OCI-LY7 (cell line): ENCODE measurements around the gene SCRN2. TPM values are rescaled to one million over a fixed set of nuclear protein-coding genes. Genes with fewer than 3 reads are reported as not detected.

Source experiments
- BruUV-seq: library from RNA; stranded (reverse); fragments of 400-500 nt; replicated peaks from 2 replicates; lab custom pipeline; 2021; lab: Mats Ljungman, UMichigan
- CTCF ChIA-PET: fragments of 300-600 bp; sonication (Branson Sonifier 250); formaldehyde crosslinking; loops from one replicate; lab custom pipeline; 2022; ENCODE audit warnings: antibody characterized with exemption; ENCODE audit not compliant: unreplicated experiment; lab: Charles Lee
- POLR2A ChIA-PET: fragments of 300-600 bp; sonication (Branson Sonifier 250); formaldehyde crosslinking; loops from one replicate; lab custom pipeline; 2022; ENCODE audit warnings: antibody characterized with exemption; lab: Charles Lee
- DNase-seq: peaks from one replicate; pipeline ENCODE4 v3.0.0-alpha.2; 2015; ENCODE audit warnings: low spot score
- H2AFZ ChIP-seq: fragments of 200-600 bp; sonication (generic), shearing (Covaris generic); 2 replicates; pipeline ENCODE4 v1.6.1; 2014; ENCODE audit warnings: mild to moderate bottlenecking, antibody characterized with exemption, low read length, moderate library complexity
- H3K27ac ChIP-seq: fragments of 200-600 bp; sonication (generic); 2 replicates; pipeline ENCODE4 v1.5.1; 2014; ENCODE audit warnings: mixed run types, low read depth, mild to moderate bottlenecking, moderate library complexity, low read length, inconsistent platforms; ENCODE audit not compliant: poor library complexity, severe bottlenecking
- H3K36me3 ChIP-seq: fragments of 200-600 bp; sonication (generic); 2 replicates; pipeline ENCODE4 v1.6.1; 2014; ENCODE audit warnings: mild to moderate bottlenecking, antibody characterized with exemption, low read length, moderate library complexity, mixed read lengths; ENCODE audit not compliant: insufficient read depth
- H3K4me1 ChIP-seq: fragments of 200-600 bp; sonication (generic); 2 replicates; pipeline ENCODE4 v1.5.1; 2014; ENCODE audit warnings: mild to moderate bottlenecking, low read length; ENCODE audit not compliant: insufficient read depth, poor library complexity, severe bottlenecking
- H3K4me2 ChIP-seq: fragments of 200-600 bp; sonication (generic); 2 replicates; pipeline ENCODE4 v1.6.1; 2014; ENCODE audit warnings: mild to moderate bottlenecking, low read length
- H3K4me3 ChIP-seq: fragments of 200-600 bp; sonication (generic); 2 replicates; pipeline ENCODE4 v1.5.1; 2014; ENCODE audit warnings: mild to moderate bottlenecking, low read depth, low read length; ENCODE audit not compliant: poor library complexity, severe bottlenecking
- H3K79me2 ChIP-seq: fragments of 200-600 bp; sonication (generic); 2 replicates; pipeline ENCODE4 v1.6.1; 2016; ENCODE audit warnings: low read depth, mild to moderate bottlenecking, low read length, moderate library complexity, mixed read lengths; ENCODE audit not compliant: insufficient read depth
- H3K9me2 ChIP-seq: fragments of 200-600 bp; sonication (generic); 2 replicates; pipeline ENCODE4 v1.6.1; 2016; ENCODE audit warnings: mild to moderate bottlenecking, low read length, mixed read lengths; ENCODE audit not compliant: insufficient read depth
- H3K9me3 ChIP-seq: fragments of 200-600 bp; sonication (generic); 2 replicates; pipeline ENCODE4 v1.6.1; 2014; ENCODE audit warnings: mild to moderate bottlenecking, mixed run types, low read length, mixed read lengths
- H4K20me1 ChIP-seq: fragments of 200-600 bp; sonication (generic); 2 replicates; pipeline ENCODE4 v1.6.1; 2014; ENCODE audit warnings: mild to moderate bottlenecking, antibody characterized with exemption, low read length, moderate library complexity, mixed read lengths; ENCODE audit not compliant: insufficient read depth
- EZH2phosphoT487 ChIP-seq: fragments of 200-600 bp; sonication (generic); IDR thresholded peaks from 2 replicates; pipeline ENCODE4 v1.6.1; 2018; ENCODE audit warnings: low read depth, borderline replicate concordance, mild to moderate bottlenecking, mixed run types, antibody characterized with exemption, low read length, moderate library complexity, mixed read lengths
- intact Hi-C: fragments of 100-400 bp; cut with micrococcal nuclease; formaldehyde crosslinking; loops from one replicate; pipeline ENCODE4 v1.10.0; 2022; ENCODE audit not compliant: unreplicated experiment
- total RNA-seq, 2 experiments: library from RNA; depleted of rRNA in 1 of 2; stranded (reverse); fragments of >200 nt in 1 of 2; shearing (Covaris generic) in 1 of 2; gene quantifications; 2 replicates each; pipeline ENCODE4 v1.2.3, GENCODE V29; 2014 to 2022
- TF ChIP-seq, protein P1 (sequence below): fragments of 200-600 bp; sonication (generic); conservative IDR thresholded peaks from 2 replicates; pipeline ENCODE4 v1.5.1; 2014; ENCODE audit warnings: mild to moderate bottlenecking, antibody characterized with exemption, low read length, moderate library complexity, mixed read lengths

The SCRN2 gene
- total RNA-seq, 2 experiments from 2014 or later: 37.3 to 42.9 TPM

- no peaks in the 10 kb centered on the region for H3K9me3 ChIP-seq
- no peak for TF ChIP-seq EZH2phosphoT487
- TF ChIP-seq, protein P1, sequence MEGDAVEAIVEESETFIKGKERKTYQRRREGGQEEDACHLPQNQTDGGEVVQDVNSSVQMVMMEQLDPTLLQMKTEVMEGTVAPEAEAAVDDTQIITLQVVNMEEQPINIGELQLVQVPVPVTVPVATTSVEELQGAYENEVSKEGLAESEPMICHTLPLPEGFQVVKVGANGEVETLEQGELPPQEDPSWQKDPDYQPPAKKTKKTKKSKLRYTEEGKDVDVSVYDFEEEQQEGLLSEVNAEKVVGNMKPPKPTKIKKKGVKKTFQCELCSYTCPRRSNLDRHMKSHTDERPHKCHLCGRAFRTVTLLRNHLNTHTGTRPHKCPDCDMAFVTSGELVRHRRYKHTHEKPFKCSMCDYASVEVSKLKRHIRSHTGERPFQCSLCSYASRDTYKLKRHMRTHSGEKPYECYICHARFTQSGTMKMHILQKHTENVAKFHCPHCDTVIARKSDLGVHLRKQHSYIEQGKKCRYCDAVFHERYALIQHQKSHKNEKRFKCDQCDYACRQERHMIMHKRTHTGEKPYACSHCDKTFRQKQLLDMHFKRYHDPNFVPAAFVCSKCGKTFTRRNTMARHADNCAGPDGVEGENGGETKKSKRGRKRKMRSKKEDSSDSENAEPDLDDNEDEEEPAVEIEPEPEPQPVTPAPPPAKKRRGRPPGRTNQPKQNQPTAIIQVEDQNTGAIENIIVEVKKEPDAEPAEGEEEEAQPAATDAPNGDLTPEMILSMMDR: no peak
- ChIA-PET POLR2A (no interaction called here), CTCF (no interaction called here)
- H3K27ac ChIP-seq: no peak overlapping the region
- H3K9me2 ChIP-seq: no peaks in the 10 kb centered on the region
- H2AFZ ChIP-seq: no peak overlapping the region
- no TSS peak for BruUV-seq
- H3K4me2 ChIP-seq: no peak overlapping the region
- no peaks in the 10 kb centered on the region for H3K36me3 ChIP-seq
- H3K79me2 ChIP-seq: no peaks in the 10 kb centered on the region
- intact Hi-C loops: no loop called here
- no peak for DNase-seq
- H3K4me1 ChIP-seq: peaks cover 4% of the 10 kb centered on the region
- no peaks in the 10 kb centered on the region for H4K20me1 ChIP-seq
- H3K4me3 ChIP-seq: no peak overlapping the region
Observed at GRCh38 chr17:47860386-47860785, 19.3 kb upstream of the SCRN2 start.

- no peak for DNase-seq
- H3K9me2 ChIP-seq: no peaks in the 10 kb centered on the region
- H3K36me3 ChIP-seq: no peaks in the 10 kb centered on the region
- intact Hi-C loops: no loop called here
- H2AFZ ChIP-seq: no peak overlapping the region
- ChIA-PET CTCF (no interaction called here), POLR2A (no interaction called here)
- H4K20me1 ChIP-seq: no peaks in the 10 kb centered on the region
- H3K4me3 ChIP-seq: no peak overlapping the region
- BruUV-seq: no TSS peak
- H3K79me2 ChIP-seq: no peaks in the 10 kb centered on the region
- H3K4me2 ChIP-seq: no peak overlapping the region
- no peaks in the 10 kb centered on the region for H3K9me3 ChIP-seq
- TF ChIP-seq EZH2phosphoT487: no peak
- TF ChIP-seq, protein P1: no peak
- no peak overlapping the region for H3K27ac ChIP-seq
- peaks cover 3% of the 10 kb centered on the region for H3K4me1 ChIP-seq
Observed at GRCh38 chr17:47857551-47858455, 16.7 kb upstream of the SCRN2 start.

DNA sequence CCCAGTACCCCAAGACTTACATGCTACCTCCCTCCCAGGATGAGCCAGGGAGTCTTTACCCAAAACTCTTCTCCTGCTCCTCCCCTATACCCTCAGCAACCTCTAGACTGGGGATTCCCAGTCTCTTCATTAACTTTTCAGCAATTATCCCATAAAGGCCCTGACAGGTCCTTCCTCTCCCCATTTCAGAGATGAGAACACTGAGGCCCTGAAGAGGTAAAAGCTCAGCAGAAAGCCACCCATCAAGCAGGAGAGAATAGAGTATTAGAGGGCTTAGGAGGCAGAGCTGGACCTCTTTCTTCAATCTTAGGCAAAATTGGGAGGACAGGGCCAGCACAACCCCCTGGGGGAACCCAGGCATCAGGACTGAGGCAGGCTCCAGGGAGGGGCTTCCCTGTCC, 15.8 kb upstream of the SCRN2 start:
- Histone ChIP-seq H2AFZ (no peak overlapping the region), H4K20me1 (no peaks in the 10 kb centered on the region), H3K27ac (no peak overlapping the region), H3K4me3 (no peak overlapping the region), H3K4me1 (no peaks in the 10 kb centered on the region), H3K79me2 (no peaks in the 10 kb centered on the region), H3K9me3 (no peaks in the 10 kb centered on the region), H3K9me2 (no peaks in the 10 kb centered on the region), H3K4me2 (no peak overlapping the region), H3K36me3 (no peaks in the 10 kb centered on the region)
- no peak for DNase-seq
- intact Hi-C loops: no loop called here
- TF ChIP-seq, protein P1: no peak
- TF ChIP-seq EZH2phosphoT487: no peak
- no TSS peak for BruUV-seq
- CTCF ChIA-PET: no interaction called here
- POLR2A ChIA-PET: interaction anchor here (0.6 kb wide), 1 partner anchor 14 kb away, joined by 3 read pairs; no protein-coding TSS in a partner anchor
